GM12872 (cell line): ENCODE measurements around the gene KIAA1671.

Experiments used
- CTCF ChIP-seq: IDR thresholded peaks from 3 replicates; pipeline ENCODE4 v1.5.1; 2011; ENCODE audit warnings: low read depth, mild to moderate bottlenecking, low read length, moderate library complexity; ENCODE audit not compliant: insufficient read depth

KIAA1671 gene

GRCh38 chr22:25235547-25236290, 283.2 kb downstream of the KIAA1671 start:
- TF ChIP-seq CTCF: peak; percentile 75

- no peak for TF ChIP-seq CTCF
These were observed 283.9 kb downstream of the KIAA1671 start for GRCh38 chr22:25236417-25236816.

GRCh38 chr22:25237503-25237902, 285.0 kb downstream of the KIAA1671 start:
- TF ChIP-seq CTCF: no peak
